ENCODE measurements around the gene HAT1. TPM values are rescaled to one million over a fixed set of nuclear protein-coding genes. Genes with fewer than 3 reads are reported as not detected.

HAT1 gene
- total RNA-seq, 1 donor from 2014 or later, result 37.9 TPM

- no peak overlapping the region for H3K4me3 Mint-ChIP-seq (ENCODE audit: unreplicated experiment)
- TF ChIP-seq CTCF (IDR thresholded peaks at IDR 0.05), result no peak
- DNase-seq (ENCODE audit: low spot score), result no peak
- peaks cover 2% of the 10 kb centered on the region for H3K36me3 Mint-ChIP-seq (ENCODE audit: low read depth)
- no peak overlapping the region for H3K27ac Mint-ChIP-seq (ENCODE audit: unreplicated experiment)
- H3K27me3 Mint-ChIP-seq (ENCODE audit: low read depth), result no peaks in the 10 kb centered on the region
- H3K9me3 Mint-ChIP-seq (ENCODE audit: low read depth), result no peaks in the 10 kb centered on the region
- H3K4me1 Mint-ChIP-seq (ENCODE audit: low read depth), result peaks cover 4% of the 10 kb centered on the region
Measured at GRCh38 chr2:172011812-172012575, 89.7 kb downstream of the HAT1 start.

- H3K27me3 Mint-ChIP-seq (ENCODE audit: low read depth), result no peaks in the 10 kb centered on the region
- H3K36me3 Mint-ChIP-seq (ENCODE audit: low read depth), result peaks cover 2% of the 10 kb centered on the region
- H3K9me3 Mint-ChIP-seq (ENCODE audit: low read depth), result no peaks in the 10 kb centered on the region
- TF ChIP-seq CTCF (IDR thresholded peaks at IDR 0.05), result no peak
- no peak overlapping the region for H3K27ac Mint-ChIP-seq (ENCODE audit: unreplicated experiment)
- no peak for DNase-seq (ENCODE audit: low spot score)
- no peak overlapping the region for H3K4me3 Mint-ChIP-seq (ENCODE audit: unreplicated experiment)
- H3K4me1 Mint-ChIP-seq (ENCODE audit: low read depth), result peaks cover 4% of the 10 kb centered on the region
Measured at GRCh38 chr2:172012677-172013391, 90.6 kb downstream of the HAT1 start.

- Mint-ChIP-seq H3K4me3 (ENCODE audit: unreplicated experiment) (no peak overlapping the region), H3K4me1 (ENCODE audit: low read depth) (peaks cover 4% of the 10 kb centered on the region), H3K36me3 (ENCODE audit: low read depth) (peaks cover 2% of the 10 kb centered on the region), H3K27ac (ENCODE audit: unreplicated experiment) (no peak overlapping the region), H3K9me3 (ENCODE audit: low read depth) (no peaks in the 10 kb centered on the region), H3K27me3 (ENCODE audit: low read depth) (no peaks in the 10 kb centered on the region)
- no peak for TF ChIP-seq CTCF (IDR thresholded peaks at IDR 0.05)
- DNase-seq (ENCODE audit: low spot score), result no peak
Measured at GRCh38 chr2:172013396-172013795, 91.1 kb downstream of the HAT1 start.

- Mint-ChIP-seq H3K27me3 (ENCODE audit: low read depth) (no peaks in the 10 kb centered on the region), H3K9me3 (ENCODE audit: low read depth) (no peaks in the 10 kb centered on the region), H3K4me1 (ENCODE audit: low read depth) (peaks cover 33% of the 10 kb centered on the region), H3K4me3 (ENCODE audit: unreplicated experiment) (peak overlapping the region; percentile 54), H3K27ac (ENCODE audit: unreplicated experiment) (peak overlapping the region; percentile 76), H3K36me3 (ENCODE audit: low read depth) (peaks cover 2% of the 10 kb centered on the region)
- TF ChIP-seq CTCF (IDR thresholded peaks at IDR 0.05), result no peak
- DNase-seq (ENCODE audit: low spot score), result no peak
Measured at GRCh38 chr2:172021074-172021931, 99.0 kb downstream of the HAT1 start.

GRCh38 chr2:172021955-172022354, 99.7 kb downstream of the HAT1 start:
- Mint-ChIP-seq H3K9me3 (ENCODE audit: low read depth) (no peaks in the 10 kb centered on the region), H3K27ac (ENCODE audit: unreplicated experiment) (peak overlapping the region; percentile 76), H3K36me3 (ENCODE audit: low read depth) (no peaks in the 10 kb centered on the region), H3K4me1 (ENCODE audit: low read depth) (peaks cover 33% of the 10 kb centered on the region), H3K27me3 (ENCODE audit: low read depth) (no peaks in the 10 kb centered on the region), H3K4me3 (ENCODE audit: unreplicated experiment) (peak overlapping the region; percentile 54)
- TF ChIP-seq CTCF (IDR thresholded peaks at IDR 0.05), result no peak
- no peak for DNase-seq (ENCODE audit: low spot score)

All from chondrocyte (in vitro differentiated cells).